GM21619 (cell line): ENCODE measurements around the gene KRTAP5-10.
"Not testable (repeated sequence)": the region's sequence is repeated elsewhere in the genome, so short reads cannot be mapped to it uniquely, and the experiment has no call there.

Experiments used
- ATAC-seq: cut with Tn5 transposase; IDR thresholded peaks from one replicate; pipeline ENCODE4 v1.9.1; 2021; ENCODE audit not compliant: unreplicated experiment

The KRTAP5-10 gene

DNA sequence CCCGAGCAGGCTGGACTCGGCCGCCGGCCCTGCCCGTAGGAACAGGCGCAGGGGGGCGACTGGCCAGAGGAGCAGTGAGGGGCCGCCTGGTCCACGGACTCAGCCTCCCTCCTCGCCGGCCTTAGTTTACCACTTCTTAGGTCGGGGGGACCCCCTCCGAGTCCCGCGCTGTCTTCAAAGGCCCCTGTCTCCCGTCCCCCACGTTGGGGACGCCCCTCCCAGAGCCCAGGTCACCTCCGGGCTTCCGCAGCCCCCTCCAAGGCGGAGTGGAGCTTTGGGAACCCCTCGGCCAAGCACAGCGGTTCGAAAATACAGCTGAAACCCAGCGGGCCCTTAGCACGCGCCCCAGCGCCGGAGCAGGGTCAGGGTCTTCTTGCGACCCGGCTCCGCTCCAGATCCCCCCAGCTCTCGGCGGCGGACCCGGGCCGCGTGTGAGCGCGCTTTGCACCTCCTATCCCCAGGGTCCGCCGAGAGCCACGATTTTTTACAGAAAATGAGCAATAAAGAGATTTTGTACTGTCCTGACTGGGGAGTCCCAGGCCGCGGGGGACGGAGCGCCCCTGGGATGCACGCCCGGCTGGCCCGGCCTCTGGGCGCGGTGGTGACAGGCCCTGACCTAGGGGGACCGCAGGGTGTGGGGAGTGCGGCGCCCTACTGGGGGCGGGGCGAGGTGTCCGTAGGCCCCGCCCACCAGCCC lies 42.3 kb downstream of the KRTAP5-10 start:
- not testable (repeated sequence) for ATAC-seq

DNA sequence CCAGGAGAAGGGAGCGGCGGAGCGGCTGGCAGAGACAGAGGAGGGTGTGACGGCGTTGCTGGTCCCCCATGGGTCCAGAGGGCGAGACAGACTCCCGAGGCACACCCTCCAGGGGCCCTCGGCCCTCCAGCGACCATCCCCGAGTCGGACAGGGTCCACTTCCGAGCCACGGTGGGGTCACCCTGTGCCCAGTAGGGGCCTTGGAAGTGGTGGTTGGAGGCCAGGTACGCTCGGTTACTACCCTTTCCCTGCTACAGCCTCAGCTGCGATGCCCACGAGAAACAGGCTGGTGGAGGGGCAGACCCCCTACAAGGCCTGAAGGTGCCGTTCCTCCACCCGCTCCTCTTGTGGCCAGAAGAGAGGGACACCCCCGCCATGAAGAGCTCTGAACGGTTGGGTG lies 42.9 kb downstream of the KRTAP5-10 start:
- ATAC-seq: not testable (repeated sequence)

DNA sequence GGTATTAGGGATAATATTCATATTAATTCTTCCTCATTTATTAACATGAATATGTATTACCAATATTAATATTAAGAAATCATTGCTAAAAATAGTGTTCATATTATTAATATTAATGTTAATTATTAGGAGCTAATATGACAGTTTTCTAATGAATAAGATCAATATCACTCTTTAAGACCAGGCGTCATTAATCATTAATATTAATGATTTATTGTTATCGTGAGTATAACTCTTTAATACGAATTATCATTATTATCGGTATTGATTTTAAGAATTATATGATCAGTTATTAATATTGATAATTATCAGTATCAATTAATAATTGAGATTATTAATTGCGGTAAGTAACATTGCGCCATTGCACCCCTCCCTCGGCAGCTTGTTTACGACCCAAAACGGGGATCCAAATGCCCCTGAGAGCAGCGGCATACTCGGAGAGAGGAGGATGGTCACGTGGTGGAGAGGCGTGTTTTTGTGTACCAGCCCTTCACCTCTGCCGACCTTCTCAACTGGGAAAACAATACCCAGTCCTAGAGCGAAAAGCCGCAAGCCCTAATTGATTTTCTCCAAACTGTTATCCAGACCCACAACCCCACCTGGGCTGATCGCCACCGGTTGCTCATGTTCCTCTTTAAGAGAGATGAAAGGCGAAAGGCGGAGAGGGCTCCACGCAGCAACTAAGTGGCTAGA lies 46.0 kb downstream of the KRTAP5-10 start:
- not testable (repeated sequence) for ATAC-seq

DNA sequence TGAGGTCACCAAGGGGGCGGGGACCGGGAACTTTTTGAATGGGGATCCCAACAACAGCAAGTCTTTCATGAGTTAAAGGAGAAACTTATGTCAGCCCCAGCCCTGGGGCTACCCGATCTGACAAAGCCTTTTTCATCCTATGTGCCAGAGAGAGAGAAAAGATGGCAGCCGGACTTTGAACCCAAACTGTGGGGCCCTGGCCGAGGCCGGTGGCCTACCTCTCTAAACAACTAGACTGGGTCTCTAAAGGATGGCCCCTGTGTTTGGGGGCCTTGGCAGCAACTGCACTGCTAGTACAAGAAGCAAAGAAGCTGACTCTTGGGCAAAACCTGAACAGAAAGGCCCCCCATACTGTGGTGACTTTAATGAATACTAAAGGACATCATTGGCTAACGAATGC lies 48.6 kb downstream of the KRTAP5-10 start:
- ATAC-seq: not testable (repeated sequence)

DNA sequence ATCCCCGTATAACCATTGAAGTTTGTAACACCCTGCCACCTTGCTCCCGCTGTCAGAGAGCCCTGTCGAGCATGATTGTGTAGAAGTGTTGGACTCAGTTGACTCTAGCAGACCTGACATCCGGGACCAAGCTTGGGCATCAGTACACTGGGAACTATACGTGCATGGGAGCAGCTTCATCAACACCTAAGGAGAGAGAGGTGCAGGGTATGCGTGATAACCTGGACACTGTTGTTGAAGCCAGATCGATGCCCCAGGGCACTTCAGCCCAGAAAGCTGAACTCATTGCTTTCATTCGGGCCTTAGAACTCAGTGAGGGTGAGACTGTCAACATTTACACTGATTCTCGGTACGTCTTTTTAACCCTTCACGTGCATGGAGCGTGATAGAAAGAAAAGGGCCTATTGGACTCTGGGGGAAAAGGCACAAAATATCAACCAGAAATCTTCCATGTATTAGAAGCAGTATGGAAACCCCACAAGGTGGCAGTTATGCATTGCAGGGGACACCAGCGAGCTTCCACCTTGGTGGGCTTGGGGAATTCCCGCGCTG lies 49.1 kb downstream of the KRTAP5-10 start:
- ATAC-seq: not testable (repeated sequence)

DNA sequence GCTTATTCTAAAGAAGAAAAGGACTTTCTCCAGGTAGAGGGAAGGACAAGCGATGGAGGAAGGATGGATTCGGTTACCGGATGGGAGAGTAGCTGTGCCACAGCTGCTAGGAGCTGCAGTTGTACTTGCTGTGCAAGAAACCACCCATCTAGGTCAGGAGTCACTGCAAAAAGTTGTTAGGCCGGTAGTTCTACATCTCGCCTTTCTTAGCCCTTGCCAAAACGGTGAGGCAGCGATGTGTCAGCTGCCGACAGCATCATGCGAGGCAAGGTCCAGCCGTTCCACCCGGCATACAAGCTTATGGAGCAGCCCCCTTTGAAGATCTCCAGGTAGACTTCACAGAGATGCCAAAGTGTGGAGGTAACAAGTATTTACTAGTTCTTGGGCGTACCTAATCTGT lies 49.6 kb downstream of the KRTAP5-10 start:
- not testable (repeated sequence) for ATAC-seq
